Measurements from ENCODE around the gene KLK7. TPM values are rescaled to one million over a fixed set of nuclear protein-coding genes. Genes with fewer than 3 reads are reported as not detected.

KLK7 gene
- polyA plus RNA-seq, 1 experiment, result not detected

DNA sequence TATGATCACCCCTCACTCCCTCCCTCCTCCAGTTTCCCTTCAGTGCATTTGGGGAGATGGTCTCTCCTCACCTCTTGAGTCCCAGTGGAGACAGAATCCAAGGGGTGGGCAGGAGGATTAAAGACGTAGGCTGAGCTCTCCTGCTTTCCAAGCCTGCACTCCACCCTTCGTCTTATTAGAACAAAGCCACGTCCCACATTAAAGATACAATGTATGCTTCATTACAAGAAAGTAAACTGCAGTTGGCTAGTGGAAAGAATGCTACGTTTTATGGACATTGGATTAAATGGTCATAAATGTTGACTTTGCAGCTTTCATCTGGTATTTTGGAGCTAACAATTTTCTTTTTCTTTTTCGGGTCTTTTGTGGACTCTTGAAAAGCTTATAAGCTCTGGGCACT is 44.2 kb upstream of the KLK7 start:
- DNase-seq (ENCODE audit: low read depth, low spot score), result no peak
- ChIA-PET CTCF (no interaction called here), POLR2A (no interaction called here)
- Histone ChIP-seq H3K27me3 (ENCODE audit: control insufficient read depth, insufficient read depth, low read length) (no peaks in the 10 kb centered on the region), H3K4me3 (ENCODE audit: low read depth, low read length) (no peak overlapping the region), H3K27ac (ENCODE audit: low read depth, low read length) (no peak overlapping the region), H3K9me3 (ENCODE audit: control insufficient read depth, insufficient read depth, low read length) (peaks cover 11% of the 10 kb centered on the region)
- TF ChIP-seq, protein P1, sequence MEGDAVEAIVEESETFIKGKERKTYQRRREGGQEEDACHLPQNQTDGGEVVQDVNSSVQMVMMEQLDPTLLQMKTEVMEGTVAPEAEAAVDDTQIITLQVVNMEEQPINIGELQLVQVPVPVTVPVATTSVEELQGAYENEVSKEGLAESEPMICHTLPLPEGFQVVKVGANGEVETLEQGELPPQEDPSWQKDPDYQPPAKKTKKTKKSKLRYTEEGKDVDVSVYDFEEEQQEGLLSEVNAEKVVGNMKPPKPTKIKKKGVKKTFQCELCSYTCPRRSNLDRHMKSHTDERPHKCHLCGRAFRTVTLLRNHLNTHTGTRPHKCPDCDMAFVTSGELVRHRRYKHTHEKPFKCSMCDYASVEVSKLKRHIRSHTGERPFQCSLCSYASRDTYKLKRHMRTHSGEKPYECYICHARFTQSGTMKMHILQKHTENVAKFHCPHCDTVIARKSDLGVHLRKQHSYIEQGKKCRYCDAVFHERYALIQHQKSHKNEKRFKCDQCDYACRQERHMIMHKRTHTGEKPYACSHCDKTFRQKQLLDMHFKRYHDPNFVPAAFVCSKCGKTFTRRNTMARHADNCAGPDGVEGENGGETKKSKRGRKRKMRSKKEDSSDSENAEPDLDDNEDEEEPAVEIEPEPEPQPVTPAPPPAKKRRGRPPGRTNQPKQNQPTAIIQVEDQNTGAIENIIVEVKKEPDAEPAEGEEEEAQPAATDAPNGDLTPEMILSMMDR (IDR thresholded peaks at IDR 0.05; ENCODE audit: low read depth, low read length), result no peak

DNA sequence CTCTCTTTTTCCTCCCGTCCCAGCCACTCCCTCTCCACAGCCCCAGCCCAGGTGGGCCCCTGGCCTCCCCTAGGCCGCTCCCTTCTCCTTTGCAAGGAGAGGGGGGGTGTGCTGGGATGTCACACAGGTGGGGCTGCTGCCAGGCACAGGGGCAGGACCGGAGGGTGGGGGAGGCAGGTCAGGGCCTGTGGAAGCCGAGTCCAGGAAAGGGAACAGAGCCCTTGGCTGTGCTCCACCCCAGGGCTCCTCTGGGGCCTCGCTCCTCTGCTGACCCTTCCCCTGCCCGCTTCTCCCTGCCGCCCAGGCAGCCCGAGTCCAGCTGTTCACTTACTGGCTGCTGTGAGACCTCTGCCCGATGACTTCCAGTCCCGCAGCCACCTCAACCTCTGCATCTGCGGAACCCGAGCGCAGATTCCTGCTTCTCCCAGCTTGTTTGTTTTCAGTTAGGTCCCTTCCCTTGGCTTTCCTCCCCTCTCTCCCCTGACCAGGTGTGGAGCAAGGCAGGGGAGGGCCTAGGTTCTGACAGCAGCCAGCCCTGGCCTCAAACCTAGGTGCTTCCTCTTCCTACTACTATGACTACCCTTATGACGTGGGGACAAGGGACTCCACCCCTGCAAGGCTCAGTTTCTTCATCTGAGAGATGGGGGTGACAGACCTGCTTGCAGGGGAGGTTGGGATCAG is 43.5 kb upstream of the KLK7 start:
- ChIA-PET CTCF (no interaction called here), POLR2A (no interaction called here)
- DNase-seq (ENCODE audit: low read depth, low spot score), result no peak
- Histone ChIP-seq H3K9me3 (ENCODE audit: control insufficient read depth, insufficient read depth, low read length) (peaks cover 11% of the 10 kb centered on the region), H3K27ac (ENCODE audit: low read depth, low read length) (no peak overlapping the region), H3K27me3 (ENCODE audit: control insufficient read depth, insufficient read depth, low read length) (no peaks in the 10 kb centered on the region), H3K4me3 (ENCODE audit: low read depth, low read length) (no peak overlapping the region)
- TF ChIP-seq, protein P1 (IDR thresholded peaks at IDR 0.05; ENCODE audit: low read depth, low read length), result no peak

DNA sequence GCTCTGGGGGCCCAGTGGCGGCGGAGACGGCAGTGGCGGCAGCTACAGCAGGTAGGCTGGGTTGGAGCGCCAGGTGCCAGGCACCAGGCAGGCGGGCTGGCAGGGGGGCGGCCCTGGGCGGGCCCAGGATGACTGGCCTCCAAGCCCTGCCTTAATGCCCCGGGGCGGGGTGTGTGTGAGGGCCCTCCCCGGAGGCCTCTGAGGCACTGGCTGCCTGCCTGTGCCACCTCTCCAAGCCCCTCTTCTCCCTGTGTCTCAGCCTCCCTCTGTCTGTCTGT is 42.8 kb upstream of the KLK7 start, which contains the start of gene KLK11:
KLK11 (minus strand) TSS at position 63 of the 278 bp plus-strand sequence. CDS start 985 bp downstream, outside the sequence.
- CTCF ChIA-PET, result no interaction called here
- POLR2A ChIA-PET, result no interaction called here
- no peak for DNase-seq (ENCODE audit: low read depth, low spot score)

DNA sequence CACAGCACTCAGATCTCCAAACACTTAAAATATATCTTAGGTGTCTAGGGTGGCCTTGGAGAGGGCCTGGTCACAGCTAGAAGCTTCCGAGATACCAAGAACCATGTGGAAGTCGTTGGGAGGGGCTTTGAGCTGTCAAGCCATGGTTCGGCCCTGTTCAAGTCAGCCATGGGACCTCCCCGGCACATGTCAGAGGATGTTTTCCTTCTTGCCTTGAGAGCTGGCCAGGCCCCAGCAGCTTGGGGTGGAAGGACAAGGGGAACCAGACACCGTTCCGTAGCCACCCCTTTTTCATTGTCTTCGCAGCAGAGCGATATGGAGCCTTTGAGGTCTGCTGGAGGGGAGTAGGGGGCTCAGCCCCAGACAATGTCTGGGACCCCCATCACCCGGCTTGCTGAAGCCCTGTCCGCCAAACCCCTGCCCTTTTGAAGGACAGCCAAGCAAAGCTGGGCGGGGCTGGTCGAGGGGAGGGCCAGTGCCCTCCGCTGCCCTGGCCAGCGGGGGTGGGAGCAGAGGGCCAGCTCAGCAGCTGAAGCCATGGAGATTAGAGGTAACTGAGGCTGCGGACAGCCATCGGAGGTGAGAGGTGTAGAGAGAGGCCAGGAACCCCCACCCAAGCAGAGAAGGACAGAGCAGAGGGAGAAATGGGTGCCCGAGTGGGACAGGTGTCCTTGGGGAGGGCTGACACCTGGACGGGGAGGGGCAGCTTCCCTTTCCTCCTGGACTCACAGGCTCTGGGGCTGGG is 42.3 kb upstream of the KLK7 start:
- ChIA-PET CTCF (interaction anchor here (0.5 kb wide), 1 partner anchor 69 kb away, joined by 3 read pairs; no protein-coding TSS in a partner anchor), POLR2A (no interaction called here)
- H3K27me3 ChIP-seq (ENCODE audit: control insufficient read depth, insufficient read depth, low read length), result no peaks in the 10 kb centered on the region

More for the DNA sequence above, 42.8 kb upstream of the KLK7 start, which contains the start of gene KLK11:
- TF ChIP-seq, protein P1 (IDR thresholded peaks at IDR 0.05; ENCODE audit: low read depth, low read length), result no peak
- H3K27me3 ChIP-seq (ENCODE audit: control insufficient read depth, insufficient read depth, low read length), result no peaks in the 10 kb centered on the region
- H3K9me3 ChIP-seq (ENCODE audit: control insufficient read depth, insufficient read depth, low read length), result peaks cover 4% of the 10 kb centered on the region
- no peak within 1 kb of the TSS for H3K4me3 ChIP-seq (ENCODE audit: low read depth, low read length)
- no peak within 1 kb of the TSS for H3K27ac ChIP-seq (ENCODE audit: low read depth, low read length)

DNA sequence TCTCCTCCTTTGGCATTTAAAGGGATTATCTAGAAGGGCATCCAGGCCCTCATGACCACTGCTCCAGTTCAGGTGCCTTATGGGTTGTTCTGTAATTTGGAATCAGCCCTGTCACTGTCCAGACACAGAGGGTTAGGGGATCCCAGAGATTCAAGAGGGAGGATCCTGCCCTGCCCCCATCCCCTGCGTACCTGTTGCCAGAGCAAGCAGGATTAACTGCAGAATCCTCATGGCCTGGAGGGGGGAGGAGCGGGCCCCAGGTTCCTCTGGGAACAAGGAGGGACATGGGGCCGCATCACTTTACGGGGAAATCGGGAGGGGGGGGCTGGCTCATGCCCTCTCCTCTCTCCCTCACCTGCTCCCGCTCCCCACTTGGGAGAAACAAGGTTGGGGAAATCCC is 41.7 kb upstream of the KLK7 start:
- Histone ChIP-seq H3K4me3 (ENCODE audit: low read depth, low read length) (no peak overlapping the region), H3K27me3 (ENCODE audit: control insufficient read depth, insufficient read depth, low read length) (peaks cover 1% of the 10 kb centered on the region), H3K9me3 (ENCODE audit: control insufficient read depth, insufficient read depth, low read length) (no peaks in the 10 kb centered on the region; the same call in 1 of the 2 replicates), H3K27ac (ENCODE audit: low read depth, low read length) (no peak overlapping the region)
- POLR2A ChIA-PET, result no interaction called here
- CTCF ChIA-PET, result no interaction called here
- DNase-seq (ENCODE audit: low read depth, low spot score), result no peak
- TF ChIP-seq, protein P1 (IDR thresholded peaks at IDR 0.05; ENCODE audit: low read depth, low read length), result no peak

More for the DNA sequence above, 42.3 kb upstream of the KLK7 start:
- peaks cover 4% of the 10 kb centered on the region for H3K9me3 ChIP-seq (ENCODE audit: control insufficient read depth, insufficient read depth, low read length)
- TF ChIP-seq, protein P1 (IDR thresholded peaks at IDR 0.05; ENCODE audit: low read depth, low read length), result no peak
- H3K4me3 ChIP-seq (ENCODE audit: low read depth, low read length), result no peak overlapping the region
- no peak for DNase-seq (ENCODE audit: low read depth, low spot score)
- no peak overlapping the region for H3K27ac ChIP-seq (ENCODE audit: low read depth, low read length)

Measured in AG04450 (cell line).